SK-N-SH (cell line): ENCODE results near the gene FRMPD4. TPM values are rescaled to one million over a fixed set of nuclear protein-coding genes. Genes with fewer than 3 reads are reported as not detected.

Experiments used
- CTCF ChIA-PET: fragments of 300-600, 350-600 bp; formaldehyde crosslinking; extraction: SDS; loops from one replicate; lab custom pipeline; 2021; lab: Yijun Ruan, JAX
- POLR2A ChIA-PET: fragments of 350-600 bp; sonication (Branson Sonifier 250); formaldehyde crosslinking; extraction: SDS; loops from one replicate; lab custom pipeline; 2020; ENCODE audit warnings: antibody characterized with exemption, inconsistent platforms; lab: Yijun Ruan, JAX
- DNase-seq: peaks from one replicate; pipeline ENCODE4 v3.0.0; 2012
- H2AFZ ChIP-seq: fragments of 200-600 bp; sonication (generic); 2 replicates; pipeline ENCODE4 v1.8.1; 2016; ENCODE audit warnings: antibody characterized with exemption, mild to moderate bottlenecking, low read depth
- H3F3A ChIP-seq: fragments of 200-600 bp; sonication (generic); replicated peaks from 2 replicates; pipeline ENCODE3; 2016; ENCODE audit warnings: antibody characterized with exemption, mild to moderate bottlenecking; ENCODE audit not compliant: insufficient read depth
- H3K27ac ChIP-seq, 2 experiments: fragments of 200-500 bp in 1 of 2; fragments of 200-600 bp in 1 of 2; sonication (Bioruptor generic) in 1 of 2; sonication (generic), shearing (Covaris generic) in 1 of 2; 2 replicates each; pipeline versions ENCODE4 v1.5.1 to v1.6.1; 2014 to 2016; ENCODE audit warnings: low read depth in 2 of 2, inconsistent platforms in 1 of 2, low read length in 1 of 2, mild to moderate bottlenecking in 1 of 2, mixed read lengths in 1 of 2
- H3K27me3 ChIP-seq: fragments of 200-600 bp; sonication (generic), shearing (Covaris generic); 2 replicates; pipeline ENCODE4 v1.6.1; 2016; ENCODE audit warnings: mixed run types; ENCODE audit not compliant: insufficient read depth
- H3K36me3 ChIP-seq, 2 experiments: fragments of 200-500 bp in 1 of 2; fragments of 200-600 bp in 1 of 2; sonication (Bioruptor generic) in 1 of 2; sonication (generic) in 1 of 2; replicated peaks in 1 of 2; 2 replicates each; pipeline versions ENCODE3 to v1.5.1; 2014 to 2016; ENCODE audit warnings: low read length in 1 of 2, mild to moderate bottlenecking in 1 of 2; ENCODE audit not compliant: insufficient read depth in 2 of 2, control insufficient read depth in 1 of 2
- H3K4me1 ChIP-seq, 2 experiments: fragments of 200-500 bp in 1 of 2; fragments of 200-600 bp in 1 of 2; sonication (Bioruptor generic) in 1 of 2; sonication (generic), shearing (Covaris generic) in 1 of 2; 2 replicates each; pipeline versions ENCODE4 v1.5.1 to v1.6.1; 2014 to 2016; ENCODE audit warnings: low read depth in 1 of 2, low read length in 1 of 2, mixed run types in 1 of 2; ENCODE audit not compliant: insufficient read depth in 2 of 2, control insufficient read depth in 1 of 2
- H3K4me2 ChIP-seq: fragments of 200-600 bp; sonication (generic), shearing (Covaris generic); 2 replicates; pipeline ENCODE4 v1.6.1; 2017; ENCODE audit warnings: mixed run types
- H3K4me3 ChIP-seq, 2 experiments: fragments of 200-500 bp in 1 of 2; fragments of 200-600 bp in 1 of 2; sonication (Bioruptor generic) in 1 of 2; sonication (generic), shearing (Covaris generic) in 1 of 2; 2 replicates each; pipeline versions ENCODE4 v1.5.1 to v1.8.1; 2014 to 2016; ENCODE audit warnings: low read depth in 2 of 2, inconsistent platforms in 1 of 2, low read length in 1 of 2, mild to moderate bottlenecking in 1 of 2, mixed read lengths in 1 of 2, moderate library complexity in 1 of 2
- H3K79me2 ChIP-seq: fragments of 200-600 bp; sonication (generic); 2 replicates; pipeline ENCODE4 v1.8.1; 2017; ENCODE audit warnings: mild to moderate bottlenecking; ENCODE audit not compliant: insufficient read depth
- H3K9ac ChIP-seq: fragments of 200-600 bp; sonication (generic); 2 replicates; pipeline ENCODE4 v1.6.1; 2017; ENCODE audit warnings: mixed run types
- H3K9me2 ChIP-seq: fragments of 200-600 bp; sonication (generic); 2 replicates; pipeline ENCODE4 v1.6.1; 2017; ENCODE audit warnings: mixed run types
- H3K9me3 ChIP-seq: fragments of 200-600 bp; sonication (generic); 2 replicates; pipeline ENCODE4 v1.6.1; 2017; ENCODE audit warnings: mixed run types, mild to moderate bottlenecking, moderate library complexity
- H4K20me1 ChIP-seq: fragments of 200-600 bp; sonication (generic); 2 replicates; pipeline ENCODE4 v1.6.1; 2017; ENCODE audit warnings: mild to moderate bottlenecking, mixed run types; ENCODE audit not compliant: insufficient read depth
- EP300 ChIP-seq, 2 experiments: IDR thresholded peaks; 2 replicates each; pipeline versions ENCODE4 v1.4.0 to v1.6.1; 2012; ENCODE audit warnings: borderline replicate concordance in 1 of 2, low read depth in 1 of 2, low read length in 1 of 2
- EZH2phosphoT487 ChIP-seq: fragments of 200-600 bp; sonication (generic); IDR thresholded peaks from 2 replicates; pipeline ENCODE4 v1.6.1; 2017; ENCODE audit warnings: low read depth, mixed run types, mild to moderate bottlenecking, antibody characterized with exemption, moderate library complexity, borderline replicate concordance
- FOXM1 ChIP-seq: IDR thresholded peaks from 2 replicates; pipeline ENCODE4 v1.4.0; 2012; ENCODE audit warnings: low read depth, mild to moderate bottlenecking
- NFIC ChIP-seq: IDR thresholded peaks from 2 replicates; pipeline ENCODE4 v1.4.0; 2012; ENCODE audit warnings: borderline replicate concordance
- NRF1 ChIP-seq: IDR thresholded peaks from 2 replicates; pipeline ENCODE4 v1.6.1; 2012; ENCODE audit warnings: low read depth, mild to moderate bottlenecking, low read length
- POLR2AphosphoS5 ChIP-seq: IDR thresholded peaks from 2 replicates; pipeline ENCODE4 v1.6.1; 2012; ENCODE audit warnings: low read depth, low read length
- SIN3A ChIP-seq: IDR thresholded peaks from 2 replicates; pipeline ENCODE4 v1.6.1; 2012; ENCODE audit warnings: low read depth, mild to moderate bottlenecking, low read length, moderate library complexity, borderline replicate concordance
- TEAD4 ChIP-seq: IDR thresholded peaks from 2 replicates; pipeline ENCODE4 v1.4.0; 2012; ENCODE audit warnings: mild to moderate bottlenecking, borderline replicate concordance; ENCODE audit not compliant: insufficient read depth
- WGBS: methylation state at CpG from one replicate; pipeline ENCODE4 v1.1.6; 2017; ENCODE audit warnings: low lambda C conversion rate; 5-methylcytosine and 5-hydroxymethylcytosine counted together
- polyA plus RNA-seq, 3 experiments: library from polyadenylated mRNA; depleted of rRNA; stranded (reverse); fragments of >200 nt; gene quantifications; 2 replicates each; pipeline ENCODE4 v1.2.3, GENCODE V29; 2012
- TF ChIP-seq, protein P1 (sequence below): IDR thresholded peaks from 2 replicates; pipeline ENCODE4 v1.6.1; 2012; ENCODE audit warnings: mild to moderate bottlenecking, low read depth, low read length, moderate library complexity
- TF ChIP-seq, protein P2 (sequence below): IDR thresholded peaks from 2 replicates; pipeline ENCODE4; 2012
- TF ChIP-seq, protein P3 (sequence below): IDR thresholded peaks from 2 replicates; pipeline ENCODE4 v1.4.0; 2012; ENCODE audit warnings: low read depth, borderline replicate concordance
- TF ChIP-seq, protein P4 (sequence below): fragments of 200-600 bp; sonication (generic); IDR thresholded peaks from 2 replicates; pipeline ENCODE4 v1.6.1; 2017; ENCODE audit warnings: antibody characterized with exemption, mild to moderate bottlenecking, moderate library complexity
- TF ChIP-seq, protein P5 (sequence below): fragments of 150-350 bp; IDR thresholded peaks from 2 replicates; pipeline ENCODE4 v1.6.1; 2017; ENCODE audit warnings: antibody characterized with exemption, low read length, low read depth, borderline replicate concordance

Gene FRMPD4
- polyA plus RNA-seq, 1 of the 3 experiments (the other 2 are of a cell fraction): not detected

DNA sequence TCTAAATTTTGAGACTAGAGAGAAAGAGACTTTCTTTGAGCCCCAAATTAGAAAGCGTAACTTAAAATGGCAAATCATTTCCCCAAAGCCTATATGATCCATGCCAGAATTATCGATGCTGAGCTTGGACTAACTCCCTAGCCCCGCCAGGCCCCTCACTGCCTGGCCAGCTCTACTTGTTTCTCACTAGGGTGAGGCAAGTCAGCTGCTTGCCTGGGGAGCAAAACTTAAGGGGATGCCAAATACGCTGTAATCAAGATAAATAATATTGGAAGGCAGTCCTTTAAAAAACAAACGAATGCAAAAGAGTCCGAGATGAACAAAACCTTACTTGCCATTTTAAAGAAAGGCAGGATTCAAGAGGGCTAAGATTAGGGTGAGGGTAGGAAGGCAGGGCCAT lies 236.0 kb downstream of the FRMPD4 start:
- Histone ChIP-seq H3K4me2 (no peak overlapping the region), H3K36me3 (no peaks in the 10 kb centered on the region), H3K4me1 (no peaks in the 10 kb centered on the region; a peak in 1 of 4 replicates), H3F3A (no peaks in the 10 kb centered on the region), H3K4me3 (no peak overlapping the region), H2AFZ (no peak overlapping the region), H4K20me1 (no peaks in the 10 kb centered on the region), H3K9me3 (no peaks in the 10 kb centered on the region), H3K27me3 (peaks cover 50% of the 10 kb centered on the region), H3K79me2 (no peaks in the 10 kb centered on the region)
- DNase-seq: no peak
- 11% methylated on average over 6 of the region's 6 CpGs for WGBS
- POLR2A ChIA-PET: no interaction called here
- TF ChIP-seq, protein P1, sequence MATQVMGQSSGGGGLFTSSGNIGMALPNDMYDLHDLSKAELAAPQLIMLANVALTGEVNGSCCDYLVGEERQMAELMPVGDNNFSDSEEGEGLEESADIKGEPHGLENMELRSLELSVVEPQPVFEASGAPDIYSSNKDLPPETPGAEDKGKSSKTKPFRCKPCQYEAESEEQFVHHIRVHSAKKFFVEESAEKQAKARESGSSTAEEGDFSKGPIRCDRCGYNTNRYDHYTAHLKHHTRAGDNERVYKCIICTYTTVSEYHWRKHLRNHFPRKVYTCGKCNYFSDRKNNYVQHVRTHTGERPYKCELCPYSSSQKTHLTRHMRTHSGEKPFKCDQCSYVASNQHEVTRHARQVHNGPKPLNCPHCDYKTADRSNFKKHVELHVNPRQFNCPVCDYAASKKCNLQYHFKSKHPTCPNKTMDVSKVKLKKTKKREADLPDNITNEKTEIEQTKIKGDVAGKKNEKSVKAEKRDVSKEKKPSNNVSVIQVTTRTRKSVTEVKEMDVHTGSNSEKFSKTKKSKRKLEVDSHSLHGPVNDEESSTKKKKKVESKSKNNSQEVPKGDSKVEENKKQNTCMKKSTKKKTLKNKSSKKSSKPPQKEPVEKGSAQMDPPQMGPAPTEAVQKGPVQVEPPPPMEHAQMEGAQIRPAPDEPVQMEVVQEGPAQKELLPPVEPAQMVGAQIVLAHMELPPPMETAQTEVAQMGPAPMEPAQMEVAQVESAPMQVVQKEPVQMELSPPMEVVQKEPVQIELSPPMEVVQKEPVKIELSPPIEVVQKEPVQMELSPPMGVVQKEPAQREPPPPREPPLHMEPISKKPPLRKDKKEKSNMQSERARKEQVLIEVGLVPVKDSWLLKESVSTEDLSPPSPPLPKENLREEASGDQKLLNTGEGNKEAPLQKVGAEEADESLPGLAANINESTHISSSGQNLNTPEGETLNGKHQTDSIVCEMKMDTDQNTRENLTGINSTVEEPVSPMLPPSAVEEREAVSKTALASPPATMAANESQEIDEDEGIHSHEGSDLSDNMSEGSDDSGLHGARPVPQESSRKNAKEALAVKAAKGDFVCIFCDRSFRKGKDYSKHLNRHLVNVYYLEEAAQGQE: no peak
- TF ChIP-seq, protein P2, sequence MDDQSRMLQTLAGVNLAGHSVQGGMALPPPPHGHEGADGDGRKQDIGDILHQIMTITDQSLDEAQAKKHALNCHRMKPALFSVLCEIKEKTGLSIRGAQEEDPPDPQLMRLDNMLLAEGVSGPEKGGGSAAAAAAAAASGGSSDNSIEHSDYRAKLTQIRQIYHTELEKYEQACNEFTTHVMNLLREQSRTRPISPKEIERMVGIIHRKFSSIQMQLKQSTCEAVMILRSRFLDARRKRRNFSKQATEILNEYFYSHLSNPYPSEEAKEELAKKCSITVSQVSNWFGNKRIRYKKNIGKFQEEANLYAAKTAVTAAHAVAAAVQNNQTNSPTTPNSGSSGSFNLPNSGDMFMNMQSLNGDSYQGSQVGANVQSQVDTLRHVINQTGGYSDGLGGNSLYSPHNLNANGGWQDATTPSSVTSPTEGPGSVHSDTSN: no peak
- TF ChIP-seq, protein P3, sequence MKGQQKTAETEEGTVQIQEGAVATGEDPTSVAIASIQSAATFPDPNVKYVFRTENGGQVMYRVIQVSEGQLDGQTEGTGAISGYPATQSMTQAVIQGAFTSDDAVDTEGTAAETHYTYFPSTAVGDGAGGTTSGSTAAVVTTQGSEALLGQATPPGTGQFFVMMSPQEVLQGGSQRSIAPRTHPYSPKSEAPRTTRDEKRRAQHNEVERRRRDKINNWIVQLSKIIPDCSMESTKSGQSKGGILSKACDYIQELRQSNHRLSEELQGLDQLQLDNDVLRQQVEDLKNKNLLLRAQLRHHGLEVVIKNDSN: no peak
- TF ChIP-seq NRF1: no peak
- TF ChIP-seq, protein P4, sequence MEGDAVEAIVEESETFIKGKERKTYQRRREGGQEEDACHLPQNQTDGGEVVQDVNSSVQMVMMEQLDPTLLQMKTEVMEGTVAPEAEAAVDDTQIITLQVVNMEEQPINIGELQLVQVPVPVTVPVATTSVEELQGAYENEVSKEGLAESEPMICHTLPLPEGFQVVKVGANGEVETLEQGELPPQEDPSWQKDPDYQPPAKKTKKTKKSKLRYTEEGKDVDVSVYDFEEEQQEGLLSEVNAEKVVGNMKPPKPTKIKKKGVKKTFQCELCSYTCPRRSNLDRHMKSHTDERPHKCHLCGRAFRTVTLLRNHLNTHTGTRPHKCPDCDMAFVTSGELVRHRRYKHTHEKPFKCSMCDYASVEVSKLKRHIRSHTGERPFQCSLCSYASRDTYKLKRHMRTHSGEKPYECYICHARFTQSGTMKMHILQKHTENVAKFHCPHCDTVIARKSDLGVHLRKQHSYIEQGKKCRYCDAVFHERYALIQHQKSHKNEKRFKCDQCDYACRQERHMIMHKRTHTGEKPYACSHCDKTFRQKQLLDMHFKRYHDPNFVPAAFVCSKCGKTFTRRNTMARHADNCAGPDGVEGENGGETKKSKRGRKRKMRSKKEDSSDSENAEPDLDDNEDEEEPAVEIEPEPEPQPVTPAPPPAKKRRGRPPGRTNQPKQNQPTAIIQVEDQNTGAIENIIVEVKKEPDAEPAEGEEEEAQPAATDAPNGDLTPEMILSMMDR: no peak
- TF ChIP-seq POLR2AphosphoS5: no peak
- TF ChIP-seq EP300 (IDR thresholded peaks at IDR 0.05; ENCODE audit: borderline replicate concordance in 1 of 2, low read depth in 1 of 2, low read length in 1 of 2): no peak
- no peak for TF ChIP-seq TEAD4
- no peak for TF ChIP-seq NFIC
- TF ChIP-seq SIN3A: no peak
- TF ChIP-seq EZH2phosphoT487: no peak
- TF ChIP-seq, protein P5, sequence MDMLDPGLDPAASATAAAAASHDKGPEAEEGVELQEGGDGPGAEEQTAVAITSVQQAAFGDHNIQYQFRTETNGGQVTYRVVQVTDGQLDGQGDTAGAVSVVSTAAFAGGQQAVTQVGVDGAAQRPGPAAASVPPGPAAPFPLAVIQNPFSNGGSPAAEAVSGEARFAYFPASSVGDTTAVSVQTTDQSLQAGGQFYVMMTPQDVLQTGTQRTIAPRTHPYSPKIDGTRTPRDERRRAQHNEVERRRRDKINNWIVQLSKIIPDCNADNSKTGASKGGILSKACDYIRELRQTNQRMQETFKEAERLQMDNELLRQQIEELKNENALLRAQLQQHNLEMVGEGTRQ: no peak
- TF ChIP-seq FOXM1: no peak
- TF ChIP-seq, all 33 proteins: peak for 0
- Histone ChIP-seq H3K9ac (no peak overlapping the region), H3K27ac (no peak overlapping the region), H3K9me2 (no peaks in the 10 kb centered on the region)
- CTCF ChIA-PET: interaction anchor here (0.9 to 1.1 kb wide), 2 partner anchors 13 kb away, joined by 3 read pairs; no protein-coding TSS in a partner anchor
